ENCODE results near the gene RNF222.

The RNF222 gene

GRCh38 chr17:8368193-8368592, 29.4 kb downstream of the RNF222 start:
- ATAC-seq, result no peak
- TF ChIP-seq PPARA (CRISPR knock-in tag; IDR thresholded peaks at IDR 0.05; ENCODE audit: borderline replicate concordance) (no peak), ZFP3 (CRISPR knock-in tag; IDR thresholded peaks at IDR 0.05) (no peak), ZFP30 (CRISPR knock-in tag; IDR thresholded peaks at IDR 0.05) (no peak), TCF4 (CRISPR knock-in tag; IDR thresholded peaks at IDR 0.05; ENCODE audit: borderline replicate concordance) (no peak), ARNTL (CRISPR knock-in tag; IDR thresholded peaks at IDR 0.05; ENCODE audit: borderline replicate concordance, low read depth) (no peak), SNAI2 (CRISPR knock-in tag; IDR thresholded peaks at IDR 0.05) (no peak), RARB (CRISPR knock-in tag; IDR thresholded peaks at IDR 0.05) (no peak), ZNF565 (CRISPR knock-in tag; conservative IDR thresholded peaks at IDR 0.05; ENCODE audit: low read depth) (no peak), ZC3H10 (CRISPR knock-in tag; IDR thresholded peaks at IDR 0.05) (no peak)
- TF ChIP-seq, protein P1, sequence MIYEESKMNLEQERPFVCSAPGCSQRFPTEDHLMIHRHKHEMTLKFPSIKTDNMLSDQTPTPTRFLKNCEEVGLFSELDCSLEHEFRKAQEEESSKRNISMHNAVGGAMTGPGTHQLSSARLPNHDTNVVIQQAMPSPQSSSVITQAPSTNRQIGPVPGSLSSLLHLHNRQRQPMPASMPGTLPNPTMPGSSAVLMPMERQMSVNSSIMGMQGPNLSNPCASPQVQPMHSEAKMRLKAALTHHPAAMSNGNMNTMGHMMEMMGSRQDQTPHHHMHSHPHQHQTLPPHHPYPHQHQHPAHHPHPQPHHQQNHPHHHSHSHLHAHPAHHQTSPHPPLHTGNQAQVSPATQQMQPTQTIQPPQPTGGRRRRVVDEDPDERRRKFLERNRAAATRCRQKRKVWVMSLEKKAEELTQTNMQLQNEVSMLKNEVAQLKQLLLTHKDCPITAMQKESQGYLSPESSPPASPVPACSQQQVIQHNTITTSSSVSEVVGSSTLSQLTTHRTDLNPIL (CRISPR knock-in tag; IDR thresholded peaks at IDR 0.05; ENCODE audit: low read depth), result no peak

DNA sequence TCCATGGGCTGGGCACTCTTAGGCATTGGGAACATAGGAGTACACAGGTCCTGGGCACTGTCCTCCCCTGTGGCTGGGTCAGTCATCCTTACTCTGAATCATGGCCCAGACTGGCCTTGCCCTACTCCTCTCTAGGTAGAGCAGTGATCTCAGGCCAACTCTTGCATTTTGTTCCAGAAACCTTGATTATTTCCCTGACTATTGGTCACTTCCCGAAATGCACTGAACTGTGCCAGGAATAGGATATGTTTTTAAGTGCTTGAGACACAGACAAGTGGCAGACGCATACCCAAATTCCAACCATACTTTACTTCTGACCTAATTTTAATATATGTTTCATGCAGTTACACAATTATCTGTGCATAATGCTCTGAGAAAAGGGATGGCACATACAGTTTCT, 31.4 kb downstream of the RNF222 start:
- ATAC-seq, result peak; percentile 94

DNA sequence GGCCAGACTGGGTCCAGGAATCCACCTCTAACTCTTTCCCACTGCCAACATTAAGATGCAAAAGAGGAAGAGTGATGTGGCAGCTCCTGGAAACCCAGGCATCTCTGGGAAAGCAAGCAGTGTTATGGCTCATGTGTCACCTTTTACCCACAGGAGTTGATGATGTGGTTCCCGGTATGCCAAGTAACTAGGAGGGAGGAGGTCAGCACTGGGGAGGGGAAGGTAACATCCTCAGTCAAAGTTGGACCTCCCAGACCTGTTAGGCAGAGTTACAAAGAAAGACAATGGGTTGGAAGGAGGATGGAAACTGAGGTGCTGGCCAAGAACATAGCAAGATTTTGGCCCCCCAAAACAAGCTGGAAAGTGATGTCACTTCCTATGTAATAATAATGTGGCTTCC, 32.5 kb downstream of the RNF222 start:
- peak; percentile 44; the same call in 1 of the 2 replicates for TF ChIP-seq CSDC2 (CRISPR knock-in tag; IDR thresholded peaks at IDR 0.05)
- TF ChIP-seq ZNF70 (CRISPR knock-in tag; IDR thresholded peaks at IDR 0.05), result no peak
- peak; percentile 6; the same call in 1 of the 3 replicates for ATAC-seq

More for the DNA sequence above, 31.4 kb downstream of the RNF222 start:
- TF ChIP-seq ARNTL (CRISPR knock-in tag; IDR thresholded peaks at IDR 0.05; ENCODE audit: borderline replicate concordance, low read depth) (no peak), ZNF8 (CRISPR knock-in tag; IDR thresholded peaks at IDR 0.05) (no peak), TOX (CRISPR knock-in tag; IDR thresholded peaks at IDR 0.05; ENCODE audit: borderline replicate concordance) (no peak), SNAI2 (CRISPR knock-in tag; IDR thresholded peaks at IDR 0.05) (no peak), CSDC2 (CRISPR knock-in tag; IDR thresholded peaks at IDR 0.05) (no peak), ZFP3 (CRISPR knock-in tag; IDR thresholded peaks at IDR 0.05) (0 out of 2 replicates have a peak, but pooled peaks have one; percentile 48), CSRNP3 (CRISPR knock-in tag; IDR thresholded peaks at IDR 0.05) (no peak), ISL1 (CRISPR knock-in tag; IDR thresholded peaks at IDR 0.05) (peak; percentile 89)
- TF ChIP-seq, protein P1 (CRISPR knock-in tag; IDR thresholded peaks at IDR 0.05; ENCODE audit: low read depth), result peak; percentile 45; the same call in 1 of the 2 replicates

GRCh38 chr17:8362651-8363332, 34.8 kb downstream of the RNF222 start:
- TF ChIP-seq, protein P2, sequence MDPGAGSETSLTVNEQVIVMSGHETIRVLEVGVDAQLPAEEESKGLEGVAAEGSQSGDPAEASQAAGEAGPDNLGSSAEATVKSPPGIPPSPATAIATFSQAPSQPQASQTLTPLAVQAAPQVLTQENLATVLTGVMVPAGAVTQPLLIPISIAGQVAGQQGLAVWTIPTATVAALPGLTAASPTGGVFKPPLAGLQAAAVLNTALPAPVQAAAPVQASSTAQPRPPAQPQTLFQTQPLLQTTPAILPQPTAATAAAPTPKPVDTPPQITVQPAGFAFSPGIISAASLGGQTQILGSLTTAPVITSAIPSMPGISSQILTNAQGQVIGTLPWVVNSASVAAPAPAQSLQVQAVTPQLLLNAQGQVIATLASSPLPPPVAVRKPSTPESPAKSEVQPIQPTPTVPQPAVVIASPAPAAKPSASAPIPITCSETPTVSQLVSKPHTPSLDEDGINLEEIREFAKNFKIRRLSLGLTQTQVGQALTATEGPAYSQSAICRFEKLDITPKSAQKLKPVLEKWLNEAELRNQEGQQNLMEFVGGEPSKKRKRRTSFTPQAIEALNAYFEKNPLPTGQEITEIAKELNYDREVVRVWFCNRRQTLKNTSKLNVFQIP (CRISPR knock-in tag; IDR thresholded peaks at IDR 0.05; ENCODE audit: borderline replicate concordance, low read depth), result no peak
- no peak for TF ChIP-seq ZC3H10 (CRISPR knock-in tag; IDR thresholded peaks at IDR 0.05)
- TF ChIP-seq, protein P3, sequence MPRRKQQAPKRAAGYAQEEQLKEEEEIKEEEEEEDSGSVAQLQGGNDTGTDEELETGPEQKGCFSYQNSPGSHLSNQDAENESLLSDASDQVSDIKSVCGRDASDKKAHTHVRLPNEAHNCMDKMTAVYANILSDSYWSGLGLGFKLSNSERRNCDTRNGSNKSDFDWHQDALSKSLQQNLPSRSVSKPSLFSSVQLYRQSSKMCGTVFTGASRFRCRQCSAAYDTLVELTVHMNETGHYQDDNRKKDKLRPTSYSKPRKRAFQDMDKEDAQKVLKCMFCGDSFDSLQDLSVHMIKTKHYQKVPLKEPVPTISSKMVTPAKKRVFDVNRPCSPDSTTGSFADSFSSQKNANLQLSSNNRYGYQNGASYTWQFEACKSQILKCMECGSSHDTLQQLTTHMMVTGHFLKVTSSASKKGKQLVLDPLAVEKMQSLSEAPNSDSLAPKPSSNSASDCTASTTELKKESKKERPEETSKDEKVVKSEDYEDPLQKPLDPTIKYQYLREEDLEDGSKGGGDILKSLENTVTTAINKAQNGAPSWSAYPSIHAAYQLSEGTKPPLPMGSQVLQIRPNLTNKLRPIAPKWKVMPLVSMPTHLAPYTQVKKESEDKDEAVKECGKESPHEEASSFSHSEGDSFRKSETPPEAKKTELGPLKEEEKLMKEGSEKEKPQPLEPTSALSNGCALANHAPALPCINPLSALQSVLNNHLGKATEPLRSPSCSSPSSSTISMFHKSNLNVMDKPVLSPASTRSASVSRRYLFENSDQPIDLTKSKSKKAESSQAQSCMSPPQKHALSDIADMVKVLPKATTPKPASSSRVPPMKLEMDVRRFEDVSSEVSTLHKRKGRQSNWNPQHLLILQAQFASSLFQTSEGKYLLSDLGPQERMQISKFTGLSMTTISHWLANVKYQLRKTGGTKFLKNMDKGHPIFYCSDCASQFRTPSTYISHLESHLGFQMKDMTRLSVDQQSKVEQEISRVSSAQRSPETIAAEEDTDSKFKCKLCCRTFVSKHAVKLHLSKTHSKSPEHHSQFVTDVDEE (CRISPR knock-in tag; IDR thresholded peaks at IDR 0.05), result no peak
- no peak for TF ChIP-seq TCF4 (CRISPR knock-in tag; IDR thresholded peaks at IDR 0.05; ENCODE audit: borderline replicate concordance)
- TF ChIP-seq CSDC2 (CRISPR knock-in tag; IDR thresholded peaks at IDR 0.05), result no peak
- TF ChIP-seq RARB (CRISPR knock-in tag; IDR thresholded peaks at IDR 0.05), result no peak
- TF ChIP-seq BACH2 (CRISPR knock-in tag; IDR thresholded peaks at IDR 0.05; ENCODE audit: borderline replicate concordance), result no peak
- no peak for TF ChIP-seq PATZ1 (CRISPR knock-in tag; IDR thresholded peaks at IDR 0.05; ENCODE audit: borderline replicate concordance)
- no peak for TF ChIP-seq ZNF565 (CRISPR knock-in tag; conservative IDR thresholded peaks at IDR 0.05; ENCODE audit: low read depth)
- no peak for ATAC-seq

Measured in SK-N-SH treated with all-trans-retinoic acid at 6 μM for 48 hours (cell line).